Measurements from ENCODE around the gene CXCL14.

The CXCL14 gene

DNA sequence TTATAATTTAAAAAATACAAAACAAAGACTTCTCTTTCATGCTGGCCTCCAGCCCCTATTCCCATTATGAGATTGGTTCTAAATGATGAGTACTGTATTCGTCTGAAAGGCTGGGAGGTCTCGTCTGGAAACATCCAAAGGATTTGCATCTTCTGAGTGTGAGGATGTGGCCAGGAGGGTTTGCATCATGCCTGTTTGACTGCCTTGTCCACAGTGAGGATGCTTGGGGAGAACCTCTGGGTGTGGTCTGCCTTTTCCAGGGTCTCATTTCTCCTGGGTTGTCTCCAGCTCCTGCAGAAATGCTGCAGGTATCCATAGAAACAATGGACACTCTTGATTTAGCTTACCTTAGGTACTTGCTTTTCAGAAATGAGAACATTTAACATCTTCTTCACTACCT, 26.4 kb upstream of the CXCL14 start:
- no peak for DNase-seq (ENCODE audit: low read depth)
- no peak overlapping the region for H3K4me3 ChIP-seq (ENCODE audit: low read depth, low read length)
- TF ChIP-seq, protein P1, sequence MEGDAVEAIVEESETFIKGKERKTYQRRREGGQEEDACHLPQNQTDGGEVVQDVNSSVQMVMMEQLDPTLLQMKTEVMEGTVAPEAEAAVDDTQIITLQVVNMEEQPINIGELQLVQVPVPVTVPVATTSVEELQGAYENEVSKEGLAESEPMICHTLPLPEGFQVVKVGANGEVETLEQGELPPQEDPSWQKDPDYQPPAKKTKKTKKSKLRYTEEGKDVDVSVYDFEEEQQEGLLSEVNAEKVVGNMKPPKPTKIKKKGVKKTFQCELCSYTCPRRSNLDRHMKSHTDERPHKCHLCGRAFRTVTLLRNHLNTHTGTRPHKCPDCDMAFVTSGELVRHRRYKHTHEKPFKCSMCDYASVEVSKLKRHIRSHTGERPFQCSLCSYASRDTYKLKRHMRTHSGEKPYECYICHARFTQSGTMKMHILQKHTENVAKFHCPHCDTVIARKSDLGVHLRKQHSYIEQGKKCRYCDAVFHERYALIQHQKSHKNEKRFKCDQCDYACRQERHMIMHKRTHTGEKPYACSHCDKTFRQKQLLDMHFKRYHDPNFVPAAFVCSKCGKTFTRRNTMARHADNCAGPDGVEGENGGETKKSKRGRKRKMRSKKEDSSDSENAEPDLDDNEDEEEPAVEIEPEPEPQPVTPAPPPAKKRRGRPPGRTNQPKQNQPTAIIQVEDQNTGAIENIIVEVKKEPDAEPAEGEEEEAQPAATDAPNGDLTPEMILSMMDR (IDR thresholded peaks at IDR 0.05; ENCODE audit: insufficient read depth, low read depth, low read length, missing control alignments) = no peak

DNA sequence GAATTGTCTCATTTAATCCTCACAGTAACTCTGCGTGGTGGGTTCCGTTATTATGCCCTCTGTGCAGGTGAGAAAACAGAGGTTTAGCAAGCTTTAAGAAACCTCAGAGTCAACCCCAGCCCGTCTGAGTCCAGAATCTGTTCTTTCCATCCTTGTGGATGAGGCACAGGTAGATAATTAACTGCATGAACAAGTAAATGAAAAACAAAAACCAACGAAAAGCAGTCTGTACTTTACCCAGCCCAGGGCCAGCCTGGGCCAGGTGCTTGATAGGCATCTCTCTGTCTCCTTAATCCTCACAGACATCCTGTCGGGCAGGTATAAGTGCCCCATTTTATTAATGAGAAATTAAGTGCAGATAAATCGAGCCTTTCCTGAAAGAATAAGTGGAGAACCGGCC, 25.3 kb upstream of the CXCL14 start:
- TF ChIP-seq, protein P1 (IDR thresholded peaks at IDR 0.05; ENCODE audit: insufficient read depth, low read depth, low read length, missing control alignments) = no peak
- H3K4me3 ChIP-seq (ENCODE audit: low read depth, low read length) = no peak overlapping the region
- no peak for DNase-seq (ENCODE audit: low read depth)

DNA sequence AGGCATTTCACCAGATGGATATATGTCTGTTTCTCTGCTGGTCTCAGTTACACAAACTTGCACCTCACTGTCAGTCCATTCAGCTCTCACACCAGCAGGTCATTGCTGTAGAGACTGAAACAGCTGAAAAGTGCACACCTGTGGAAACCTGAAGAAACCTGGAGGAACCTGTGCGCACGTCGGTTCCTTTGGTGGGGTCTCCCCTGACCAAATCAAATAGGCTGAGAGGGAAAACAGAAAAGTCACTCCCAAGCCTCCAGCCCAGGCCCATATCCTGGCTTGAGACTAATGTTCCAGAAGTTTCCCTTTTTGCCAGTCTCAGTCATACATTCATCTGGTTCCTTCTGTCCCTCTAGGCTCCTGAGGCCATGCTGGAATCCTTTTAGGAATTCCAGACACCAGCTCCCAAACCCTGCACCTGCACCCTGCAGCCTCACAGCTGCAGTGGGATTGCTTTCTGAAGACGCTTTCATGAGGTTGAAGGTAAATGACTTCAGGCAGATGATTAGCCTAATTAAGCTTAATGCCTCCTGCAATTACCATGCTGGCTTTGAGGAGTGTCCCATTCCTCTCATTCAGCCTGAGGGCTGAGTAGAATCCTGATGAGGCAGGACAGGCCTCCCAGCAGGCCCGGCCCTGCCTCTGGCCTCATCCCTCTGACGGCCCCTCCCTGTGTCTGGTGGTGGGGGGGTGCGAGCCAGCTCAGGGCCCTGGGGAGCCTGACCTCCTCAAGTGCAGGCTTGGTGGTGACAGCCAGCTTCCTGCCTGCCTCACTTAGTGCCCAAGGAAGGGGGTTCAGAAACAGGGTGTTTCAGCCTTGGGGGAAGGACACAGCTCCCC, 24.3 kb upstream of the CXCL14 start:
- no peak overlapping the region for H3K4me3 ChIP-seq (ENCODE audit: low read depth, low read length)
- TF ChIP-seq, protein P1 (IDR thresholded peaks at IDR 0.05; ENCODE audit: insufficient read depth, low read depth, low read length, missing control alignments) = no peak
- DNase-seq (ENCODE audit: low read depth) = no peak

DNA sequence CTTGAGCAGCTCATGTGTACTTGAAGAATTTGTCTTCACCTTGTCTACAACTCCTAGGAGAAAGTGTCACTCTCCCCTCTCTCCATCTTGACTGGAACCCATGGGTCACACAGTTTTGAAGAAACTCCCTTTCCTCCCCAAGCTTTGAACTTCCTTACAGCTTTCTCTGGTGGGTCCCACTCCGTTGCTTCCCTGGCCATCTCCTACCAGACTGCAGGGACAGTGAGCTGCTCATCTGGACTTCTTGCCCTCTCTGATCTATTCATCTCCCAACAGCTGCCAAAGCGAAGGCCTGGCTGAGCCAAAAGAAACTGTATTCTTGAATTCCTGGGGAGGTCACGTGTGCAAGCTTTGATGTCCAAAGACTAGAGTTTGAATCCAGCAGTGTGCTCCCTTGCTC, 22.7 kb upstream of the CXCL14 start:
- TF ChIP-seq, protein P1 (IDR thresholded peaks at IDR 0.05; ENCODE audit: insufficient read depth, low read depth, low read length, missing control alignments) = no peak
- DNase-seq (ENCODE audit: low read depth) = no peak
- no peak overlapping the region for H3K4me3 ChIP-seq (ENCODE audit: low read depth, low read length)

DNA sequence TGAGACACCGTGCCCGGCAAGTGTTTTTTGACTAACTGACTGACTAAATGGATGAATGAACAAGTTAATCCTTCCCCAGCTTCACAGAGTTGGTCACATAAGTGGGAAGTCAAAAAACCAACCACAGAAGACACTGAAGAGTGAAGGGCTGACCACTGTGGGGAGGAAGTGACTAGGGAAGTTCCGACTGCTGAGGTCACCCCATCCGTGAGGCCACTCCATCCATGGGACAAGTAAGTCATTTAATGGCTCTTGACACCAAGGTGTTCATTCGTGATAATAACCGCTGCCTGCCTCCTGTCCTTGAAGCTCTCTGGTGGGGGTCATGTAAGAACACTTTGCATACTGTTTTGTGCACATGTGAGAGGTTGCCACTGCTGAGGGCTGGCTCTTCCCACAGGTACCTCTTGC, 22.2 kb upstream of the CXCL14 start:
- H3K4me3 ChIP-seq (ENCODE audit: low read depth, low read length) = no peak overlapping the region
- DNase-seq (ENCODE audit: low read depth) = peak; percentile 78

DNA sequence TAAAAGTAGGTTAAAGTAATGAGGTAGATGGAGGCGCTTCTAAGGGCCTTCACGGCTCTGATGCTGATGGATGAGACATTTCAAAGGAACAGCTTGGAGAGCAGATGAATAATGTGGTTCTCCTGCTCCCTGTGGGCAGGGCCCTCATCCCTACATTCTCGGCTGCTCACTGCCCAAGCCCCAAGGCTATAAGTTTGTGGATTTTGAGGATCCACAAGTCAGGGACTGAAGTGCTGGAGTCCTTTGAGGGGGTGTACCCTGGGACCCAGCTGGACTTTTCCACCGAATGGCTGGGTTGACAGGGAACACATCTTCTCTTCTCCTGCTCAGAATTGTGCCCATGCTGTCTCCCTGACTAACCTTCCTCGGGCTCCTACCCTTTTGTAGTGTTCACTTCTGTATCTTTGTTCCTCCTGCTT, 21.4 kb upstream of the CXCL14 start:
- DNase-seq (ENCODE audit: low read depth) = no peak
- TF ChIP-seq, protein P1 (IDR thresholded peaks at IDR 0.05; ENCODE audit: insufficient read depth, low read depth, low read length, missing control alignments) = no peak
- no peak overlapping the region for H3K4me3 ChIP-seq (ENCODE audit: low read depth, low read length)

More for the DNA sequence above, 22.2 kb upstream of the CXCL14 start:
- TF ChIP-seq, protein P1 (IDR thresholded peaks at IDR 0.05; ENCODE audit: insufficient read depth, low read depth, low read length, missing control alignments) = no peak

Measured in GM12865 (cell line).